Lung (tissue), 12 donors: ENCODE data around the gene CTSE. TPM values are rescaled to one million over a fixed set of nuclear protein-coding genes. Genes with fewer than 3 reads are reported as not detected.

Experiments used
- ATAC-seq: fragments of 200-7000 bp; cut with Tn5 transposase; one replicate; pipeline ENCODE4 v1.9.1; 2020; ENCODE audit warnings: moderate number of reproducible peaks; ENCODE audit not compliant: insufficient read depth, low FRiP score
- DNase-seq, 3 donors: peaks; one replicate each; pipeline ENCODE4 v3.0.0-alpha.2; 2013 to 2017
- H3K27ac ChIP-seq, 2 donors: one replicate each; pipeline ENCODE4 v1.5.1; 2013; ENCODE audit warnings: mild to moderate bottlenecking in 2 of 2, moderate library complexity in 2 of 2, control low read depth in 1 of 2, inconsistent platforms in 1 of 2, low read depth in 1 of 2, low read length in 1 of 2
- H3K27me3 ChIP-seq, 3 donors: one replicate each; pipeline ENCODE4 v1.5.1; 2013; ENCODE audit warnings: low read length in 2 of 3; ENCODE audit not compliant: control insufficient read depth in 3 of 3, insufficient read depth in 3 of 3
- H3K36me3 ChIP-seq, 4 donors: one replicate each; pipeline ENCODE4 v1.5.1; 2013; ENCODE audit warnings: low read length in 4 of 4, mild to moderate bottlenecking in 1 of 4, moderate library complexity in 1 of 4; ENCODE audit not compliant: control insufficient read depth in 4 of 4, insufficient read depth in 4 of 4
- H3K4me1 ChIP-seq, 5 donors: one replicate each; pipeline ENCODE4 v1.5.1; 2013; ENCODE audit warnings: low read length in 5 of 5, mild to moderate bottlenecking in 2 of 5, moderate library complexity in 1 of 5; ENCODE audit not compliant: control insufficient read depth in 5 of 5, insufficient read depth in 5 of 5
- H3K4me3 ChIP-seq: one replicate; pipeline ENCODE4 v1.5.1; 2013; ENCODE audit warnings: mild to moderate bottlenecking, control low read depth, moderate library complexity
- H3K9ac ChIP-seq, 2 donors: one replicate each; pipeline ENCODE4 v1.5.1; 2013; ENCODE audit warnings: low read length in 2 of 2, control low read depth in 1 of 2; ENCODE audit not compliant: insufficient read depth in 1 of 2
- H3K9me3 ChIP-seq, 4 donors: one replicate each; pipeline ENCODE4 v1.5.1; 2013; ENCODE audit warnings: low read length in 3 of 4, mild to moderate bottlenecking in 1 of 4, moderate library complexity in 1 of 4; ENCODE audit not compliant: control insufficient read depth in 4 of 4, insufficient read depth in 3 of 4
- WGBS, 2 donors: extraction: QIAGEN DNeasy Blood & Tissue Kit; methylation state at CpG; one replicate each; pipeline ENCODE4 v1.1.7; 2013; 5-methylcytosine and 5-hydroxymethylcytosine counted together
- polyA plus RNA-seq, 2 donors: library from polyadenylated mRNA; stranded (reverse); fragments of 200-250 nt; gene quantifications; one replicate each; pipeline ENCODE4 v1.2.1, GENCODE V29; 2013
- total RNA-seq, 2 donors: library from RNA; depleted of rRNA in 1 of 2; stranded (reverse); fragments of >200 nt in 1 of 2; gene quantifications; one replicate each; pipeline ENCODE4 v1.2.1, GENCODE V29; 2014 to 2021
- TF ChIP-seq, protein P1 (sequence below): IDR thresholded peaks from 2 replicates; pipeline ENCODE4 v1.5.1; 2012; ENCODE audit warnings: mild to moderate bottlenecking; ENCODE audit errors: control extremely low read depth, extremely low read depth
- donor health status: control.
- donor health status: control.
- donor health status: Bipolar disorder and iron deficiency.
- donor health status: healthy.
- donor health status: DM: yes; HTN: yes; CAD: no.

CTSE gene
- total and polyA plus RNA-seq, 4 donors, result 14.6 to 189 (median 95.7) TPM

DNA sequence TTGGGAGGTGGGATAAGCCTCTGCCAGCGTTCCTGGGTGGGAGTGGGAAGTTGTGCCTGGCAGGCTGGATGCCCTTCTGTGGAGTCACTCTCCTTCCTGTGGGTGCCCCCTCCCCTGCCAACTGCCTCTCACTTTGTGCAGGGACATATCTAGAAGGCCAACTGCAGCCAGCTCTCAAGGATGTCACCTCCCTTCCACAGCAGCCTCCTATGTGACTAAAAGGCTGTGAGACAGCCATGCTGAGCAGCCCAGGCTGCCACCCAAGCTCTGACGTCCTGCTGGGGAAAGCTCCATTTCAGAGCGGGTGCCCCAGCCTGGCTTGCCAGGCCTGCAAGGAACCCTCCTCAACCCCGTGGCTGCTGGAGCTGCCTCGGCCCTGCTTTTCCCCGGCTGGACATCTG is 60.9 kb downstream of the CTSE start:
- DNase-seq, result no peak
- Histone ChIP-seq H3K27ac (peak overlapping the region in 1 of 2 donors; percentile 34), H3K9me3 (no peaks in the 10 kb centered on the region), H3K4me3 (no peak overlapping the region), H3K36me3 (no peaks in the 10 kb centered on the region), H3K4me1 (peaks cover 0 to 19% (median 16%) of the 10 kb centered on the region in 5 donors), H3K27me3 (no peaks in the 10 kb centered on the region), H3K9ac (no peak overlapping the region)
- no peak for ATAC-seq
- TF ChIP-seq, protein P1, sequence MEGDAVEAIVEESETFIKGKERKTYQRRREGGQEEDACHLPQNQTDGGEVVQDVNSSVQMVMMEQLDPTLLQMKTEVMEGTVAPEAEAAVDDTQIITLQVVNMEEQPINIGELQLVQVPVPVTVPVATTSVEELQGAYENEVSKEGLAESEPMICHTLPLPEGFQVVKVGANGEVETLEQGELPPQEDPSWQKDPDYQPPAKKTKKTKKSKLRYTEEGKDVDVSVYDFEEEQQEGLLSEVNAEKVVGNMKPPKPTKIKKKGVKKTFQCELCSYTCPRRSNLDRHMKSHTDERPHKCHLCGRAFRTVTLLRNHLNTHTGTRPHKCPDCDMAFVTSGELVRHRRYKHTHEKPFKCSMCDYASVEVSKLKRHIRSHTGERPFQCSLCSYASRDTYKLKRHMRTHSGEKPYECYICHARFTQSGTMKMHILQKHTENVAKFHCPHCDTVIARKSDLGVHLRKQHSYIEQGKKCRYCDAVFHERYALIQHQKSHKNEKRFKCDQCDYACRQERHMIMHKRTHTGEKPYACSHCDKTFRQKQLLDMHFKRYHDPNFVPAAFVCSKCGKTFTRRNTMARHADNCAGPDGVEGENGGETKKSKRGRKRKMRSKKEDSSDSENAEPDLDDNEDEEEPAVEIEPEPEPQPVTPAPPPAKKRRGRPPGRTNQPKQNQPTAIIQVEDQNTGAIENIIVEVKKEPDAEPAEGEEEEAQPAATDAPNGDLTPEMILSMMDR, result no peak
- 74 to 79% methylated on average over 6 of the region's 6 CpGs for WGBS, 2 donors

DNA sequence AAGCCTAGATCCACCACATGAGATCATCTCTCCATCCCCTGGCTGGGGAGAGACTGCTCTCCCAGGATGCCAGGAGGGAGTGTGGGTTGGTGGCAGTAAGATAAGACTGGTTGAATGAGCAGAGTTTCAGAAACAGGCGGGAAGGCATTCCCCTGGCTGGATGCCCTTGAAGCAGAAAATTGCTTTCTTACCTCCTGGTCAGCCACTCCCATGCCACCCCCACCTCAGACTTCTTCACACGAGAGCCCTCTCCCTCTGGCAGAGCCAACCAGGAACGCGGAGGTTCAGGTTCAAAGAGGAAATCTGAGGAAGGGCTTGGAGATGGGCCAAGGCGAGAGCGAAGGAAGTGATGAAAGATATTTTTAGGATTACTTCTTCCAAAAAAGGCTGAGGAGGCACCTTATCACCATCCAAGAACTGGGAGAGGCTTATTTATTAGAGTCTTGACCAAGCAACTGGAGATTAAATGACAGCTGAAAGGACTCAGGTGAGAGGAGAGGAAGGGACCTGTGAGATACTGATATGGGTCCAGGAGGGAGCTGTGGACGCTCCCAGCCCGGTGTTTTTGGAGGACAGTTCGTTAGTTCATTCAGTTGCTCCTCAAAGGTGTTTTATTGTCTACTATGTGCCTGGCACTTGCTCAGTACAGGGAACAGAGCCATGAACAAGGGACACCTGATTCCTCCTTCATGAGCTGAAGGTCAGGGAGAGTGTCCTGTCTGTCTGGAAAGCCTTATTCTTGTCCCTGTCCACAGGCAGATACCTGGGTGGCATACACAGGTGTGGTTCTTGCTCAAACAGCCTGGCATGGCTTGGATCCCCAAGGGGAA is 61.5 kb downstream of the CTSE start:
- Histone ChIP-seq H3K4me1 (peaks cover 0 to 19% (median 16%) of the 10 kb centered on the region in 5 donors), H3K27me3 (no peaks in the 10 kb centered on the region), H3K9me3 (no peaks in the 10 kb centered on the region), H3K36me3 (no peaks in the 10 kb centered on the region), H3K9ac (no peak overlapping the region), H3K4me3 (no peak overlapping the region), H3K27ac (peak overlapping the region in 1 of 2 donors; percentile 34)
- DNase-seq (peak; percentile 68 to 85 (median 77)), ATAC-seq (peak; percentile 53)
- WGBS, 2 donors, result 26 to 28% methylated on average over 9 of the region's 9 CpGs
- TF ChIP-seq, protein P1, result no peak

DNA sequence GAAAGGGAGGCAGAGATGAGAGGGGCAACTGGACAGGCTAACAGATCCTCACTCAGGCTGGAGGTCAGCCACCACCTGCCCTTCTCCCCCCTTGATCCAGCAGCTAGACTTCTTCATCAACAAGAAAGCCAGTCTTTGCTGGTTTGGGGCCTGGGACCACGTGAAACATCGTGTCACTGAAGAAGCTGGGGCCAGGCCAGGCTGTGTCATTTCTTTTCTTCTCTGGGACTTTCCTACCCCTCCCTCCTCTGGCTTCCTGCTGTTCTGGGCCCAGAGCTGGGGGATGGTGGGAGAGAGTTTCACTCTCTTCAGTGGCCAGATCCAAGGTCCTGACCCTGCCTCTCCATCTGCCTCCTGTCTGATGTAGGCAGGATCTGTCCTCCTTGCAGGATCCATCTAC is 62.3 kb downstream of the CTSE start:
- H3K27ac ChIP-seq, result peak overlapping the region in 1 of 2 donors; percentile 26
- DNase-seq (peak; percentile 35 to 80 (median 54)), ATAC-seq (no peak)
- TF ChIP-seq, protein P1, result no peak
- no peak overlapping the region for H3K4me3 ChIP-seq
- H3K36me3 ChIP-seq, result no peaks in the 10 kb centered on the region
- no peaks in the 10 kb centered on the region for H3K27me3 ChIP-seq
- no peaks in the 10 kb centered on the region for H3K9me3 ChIP-seq
- H3K9ac ChIP-seq, result no peak overlapping the region
- 7 to 8% methylated on average over 2 of the region's 2 CpGs for WGBS, 2 donors
- H3K4me1 ChIP-seq, result peaks cover 0 to 19% (median 16%) of the 10 kb centered on the region in 5 donors
